K562 (cell line): ENCODE results near the gene FHIT.

Experiments
- JUNB ChIP-seq: fragments of 450-650 bp; formaldehyde crosslinking; conservative IDR thresholded peaks from 2 replicates; pipeline ENCODE4 v1.4.0; 2020; ENCODE audit warnings: mild to moderate bottlenecking
- MYC ChIP-seq, 2 experiments: fragments of 250-450 bp in 1 of 2; sonication (Bioruptor Pico) in 1 of 2; IDR thresholded peaks; 2 replicates each; pipeline versions ENCODE4 v1.5.1 to v1.6.1; 2012 to 2021; ENCODE audit warnings: low read depth in 2 of 2, borderline replicate concordance in 1 of 2, improper control_type of control experiment in 1 of 2, low read length in 1 of 2, mild to moderate bottlenecking in 1 of 2, moderate library complexity in 1 of 2
- NR1H2 ChIP-seq: sonication (generic); formaldehyde crosslinking; IDR thresholded peaks from 2 replicates; pipeline ENCODE4 v1.4.0; 2020; ENCODE audit warnings: mild to moderate bottlenecking, missing genetic modification reagents
- NR3C1 ChIP-seq: sonication (generic); formaldehyde crosslinking; IDR thresholded peaks from 2 replicates; pipeline ENCODE4 v1.8.1; 2022; ENCODE audit warnings: missing genetic modification reagents
- NUFIP1 ChIP-seq: fragments of 450-650 bp; IDR thresholded peaks from 2 replicates; pipeline ENCODE4 v1.6.1; 2018; ENCODE audit not compliant: partially characterized antibody
- POLR2A ChIP-seq: fragments of 450-650 bp; conservative IDR thresholded peaks from 2 replicates; pipeline ENCODE4 v1.6.1; 2016
- TSC22D4 ChIP-seq: fragments of 450-650 bp; IDR thresholded peaks from 2 replicates; pipeline ENCODE4 v1.6.1; 2016; ENCODE audit warnings: missing genetic modification characterization, missing biosample characterization, control low read depth
- ZFP36 ChIP-seq: fragments of 150-350 bp; IDR thresholded peaks from 2 replicates; pipeline ENCODE4 v1.6.1; 2018; ENCODE audit warnings: low read length, low read depth; ENCODE audit not compliant: partially characterized antibody
- ZKSCAN1 ChIP-seq: fragments of 150-350 bp; IDR thresholded peaks from 2 replicates; pipeline ENCODE4 v1.6.1; 2016; ENCODE audit warnings: low read depth, low read length
- TF ChIP-seq, protein P1 (sequence below), 2 experiments: fragments of 450-650 bp in 1 of 2; sonication (generic) in 1 of 2; formaldehyde crosslinking; conservative IDR thresholded peaks; 2 replicates each; pipeline versions ENCODE4 v1.4.0 to v1.8.1; 2020 to 2022; ENCODE audit warnings: mild to moderate bottlenecking in 1 of 2, missing genetic modification reagents in 1 of 2

DNA sequence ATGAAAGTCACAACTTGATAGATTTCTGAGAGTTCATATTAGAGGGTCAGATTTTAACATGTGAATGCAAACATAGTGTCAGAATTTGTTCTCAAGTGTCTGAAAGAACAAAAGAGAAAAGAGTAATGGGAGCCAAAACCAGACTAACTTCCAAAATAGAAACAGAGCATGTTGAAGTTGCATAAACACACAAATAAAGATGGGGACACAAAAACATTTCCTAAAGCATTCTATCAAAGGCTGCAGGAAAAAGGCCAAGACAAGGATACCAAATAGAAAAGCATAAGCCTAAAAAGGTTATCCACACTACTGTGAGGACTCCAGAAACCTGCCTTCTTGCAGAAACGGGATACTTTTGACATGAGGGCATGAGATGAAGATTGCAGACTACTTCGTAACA, 2.8 kb downstream of the FHIT start:
- TF ChIP-seq POLR2A (no peak), NUFIP1 (no peak), ZFP36 (no peak), MYC (IDR thresholded peaks at IDR 0.05; ENCODE audit: low read depth, low read length) (no peak), MYC (CRISPR knock-in tag; IDR thresholded peaks at IDR 0.05; ENCODE audit: borderline replicate concordance, low read depth) (no peak), NR3C1 (no peak), JUNB (CRISPR knock-in tag) (no peak), NR1H2 (CRISPR knock-in tag) (no peak), TSC22D4 (tag) (no peak), ZKSCAN1 (no peak)
- TF ChIP-seq, protein P1, sequence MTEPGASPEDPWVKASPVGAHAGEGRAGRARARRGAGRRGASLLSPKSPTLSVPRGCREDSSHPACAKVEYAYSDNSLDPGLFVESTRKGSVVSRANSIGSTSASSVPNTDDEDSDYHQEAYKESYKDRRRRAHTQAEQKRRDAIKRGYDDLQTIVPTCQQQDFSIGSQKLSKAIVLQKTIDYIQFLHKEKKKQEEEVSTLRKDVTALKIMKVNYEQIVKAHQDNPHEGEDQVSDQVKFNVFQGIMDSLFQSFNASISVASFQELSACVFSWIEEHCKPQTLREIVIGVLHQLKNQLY (CRISPR knock-in tag; conservative IDR thresholded peaks at IDR 0.05), result no peak
